GM19463 (cell line): ENCODE measurements around the gene TRIO.
A peak's percentile ranks its signal among the peaks of the same experiment; 100 is the strongest.

Experiments
- ATAC-seq: cut with Tn5 transposase; IDR thresholded peaks from one replicate; pipeline ENCODE4 v1.9.1; 2021; ENCODE audit warnings: mild to moderate bottlenecking, moderate library complexity; ENCODE audit not compliant: unreplicated experiment

TRIO gene

GRCh38 chr5:14310901-14311300, 167.8 kb downstream of the TRIO start:
- ATAC-seq, result no peak

- ATAC-seq, result no peak
These were observed 171.0 kb downstream of the TRIO start for GRCh38 chr5:14313986-14314690.

GRCh38 chr5:14316471-14316870, 173.3 kb downstream of the TRIO start:
- ATAC-seq, result no peak

- no peak for ATAC-seq
These were observed 176.0 kb downstream of the TRIO start for GRCh38 chr5:14319102-14319501.

GRCh38 chr5:14321936-14322335, 178.8 kb downstream of the TRIO start:
- no peak for ATAC-seq

GRCh38 chr5:14322437-14323187, 179.5 kb downstream of the TRIO start:
- no peak for ATAC-seq

GRCh38 chr5:14323466-14323865, 180.3 kb downstream of the TRIO start:
- no peak for ATAC-seq

GRCh38 chr5:14325369-14325768, 182.2 kb downstream of the TRIO start:
- ATAC-seq, result no peak

- ATAC-seq, result no peak
These were observed 183.1 kb downstream of the TRIO start for GRCh38 chr5:14326035-14326903.

GRCh38 chr5:14327624-14328023, 184.5 kb downstream of the TRIO start:
- ATAC-seq, result no peak

- no peak for ATAC-seq
These were observed 185.0 kb downstream of the TRIO start for GRCh38 chr5:14328144-14328543.

GRCh38 chr5:14330291-14330690, 187.1 kb downstream of the TRIO start:
- no peak for ATAC-seq

- no peak for ATAC-seq
These were observed 187.7 kb downstream of the TRIO start for GRCh38 chr5:14330729-14331385.

- no peak for ATAC-seq
These were observed 188.2 kb downstream of the TRIO start for GRCh38 chr5:14331386-14331781.

GRCh38 chr5:14332038-14332631, 189.0 kb downstream of the TRIO start:
- no peak for ATAC-seq

GRCh38 chr5:14332746-14333145, 189.6 kb downstream of the TRIO start:
- ATAC-seq, result no peak

GRCh38 chr5:14337593-14337992, 194.5 kb downstream of the TRIO start:
- ATAC-seq, result no peak

- ATAC-seq, result no peak
These were observed 196.3 kb downstream of the TRIO start for GRCh38 chr5:14339468-14339867.

- ATAC-seq, result no peak
These were observed 198.6 kb downstream of the TRIO start for GRCh38 chr5:14341571-14342230.

- ATAC-seq, result peak; percentile 99
These were observed 199.2 kb downstream of the TRIO start for GRCh38 chr5:14342306-14342705.
